ENCODE data around the gene FGF18. TPM values are rescaled to one million over a fixed set of nuclear protein-coding genes. Genes with fewer than 3 reads are reported as not detected.
A peak's percentile ranks its signal among the peaks of the same experiment; 100 is the strongest.
"Not testable (repeated sequence)": the region's sequence is repeated elsewhere in the genome, so short reads cannot be mapped to it uniquely, and the experiment has no call there.

Gene FGF18
- polyA plus RNA-seq, 1 experiment, result 0.27 TPM

DNA sequence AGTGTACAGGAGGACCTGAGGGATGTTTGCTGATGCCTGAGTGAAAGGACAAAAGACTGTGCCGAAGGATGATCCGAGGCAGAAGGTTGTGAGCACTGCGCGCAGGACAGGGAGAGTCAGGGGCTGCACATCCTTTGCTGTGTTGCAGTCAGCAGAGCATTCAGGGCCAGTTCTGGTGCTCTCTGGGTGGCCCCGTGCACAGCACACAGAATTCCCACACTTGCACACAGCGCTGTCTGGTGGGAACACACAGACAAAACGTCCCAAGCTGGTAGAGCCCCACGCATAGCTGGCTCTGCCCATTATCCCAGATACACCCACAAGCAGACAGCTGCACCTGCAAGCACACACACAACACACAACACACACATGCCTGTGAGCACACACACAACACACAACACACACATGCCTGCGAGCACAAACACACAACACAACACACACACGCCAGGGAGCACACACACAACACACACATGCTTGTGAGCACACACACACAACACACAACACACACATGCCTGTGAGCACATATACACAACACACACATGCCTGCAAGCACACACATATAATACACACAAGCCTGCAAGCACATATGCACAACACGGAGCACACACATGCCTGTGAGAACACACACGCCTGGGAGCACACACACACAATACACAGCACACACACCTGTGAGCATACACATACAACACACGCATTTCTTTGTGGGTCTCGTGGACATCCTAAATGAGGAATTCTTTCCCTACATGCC, 74.4 kb downstream of the FGF18 start:
- no peak for DNase-seq (ENCODE audit: low read depth, low spot score)
- no peak overlapping the region for H3K4me3 ChIP-seq (ENCODE audit: low read depth, low read length)
- peaks cover 3% of the 10 kb centered on the region for H3K27me3 ChIP-seq (ENCODE audit: control insufficient read depth, insufficient read depth, low read length)
- TF ChIP-seq CTCF (IDR thresholded peaks at IDR 0.05; ENCODE audit: low read depth, low read length), result no peak
- H3K9me3 ChIP-seq (ENCODE audit: control insufficient read depth, insufficient read depth, low read length), result peaks cover 3% of the 10 kb centered on the region; the same call in 1 of the 2 replicates
- H3K27ac ChIP-seq (ENCODE audit: low read depth, low read length), result peak overlapping the region; percentile 90
- ChIA-PET POLR2A (interaction anchor here (0.7 kb wide), 1 partner anchor 27 kb away, joined by 3 read pairs; no protein-coding TSS in a partner anchor), CTCF (interaction anchor here (0.7 to 2.4 kb wide), 2 partner anchors 9 to 408 kb away, joined by 3 to 11 read pairs; no protein-coding TSS in a partner anchor)

- POLR2A ChIA-PET, result interaction anchor here (0.7 kb wide), 1 partner anchor 27 kb away, joined by 3 read pairs; no protein-coding TSS in a partner anchor
- no peak overlapping the region for H3K4me3 ChIP-seq (ENCODE audit: low read depth, low read length)
- peak; percentile 16 for DNase-seq (ENCODE audit: low read depth, low spot score)
- CTCF ChIA-PET, result interaction anchor here (2.4 kb wide), 1 partner anchor 10 kb away, joined by 11 read pairs; no protein-coding TSS in a partner anchor
- TF ChIP-seq CTCF (IDR thresholded peaks at IDR 0.05; ENCODE audit: low read depth, low read length), result no peak
- peaks cover 3% of the 10 kb centered on the region; the same call in 1 of the 2 replicates for H3K9me3 ChIP-seq (ENCODE audit: control insufficient read depth, insufficient read depth, low read length)
- H3K27me3 ChIP-seq (ENCODE audit: control insufficient read depth, insufficient read depth, low read length), result no peaks in the 10 kb centered on the region
- H3K27ac ChIP-seq (ENCODE audit: low read depth, low read length), result peak overlapping the region; percentile 90
Measured at GRCh38 chr5:171494452-171495121, 75.1 kb downstream of the FGF18 start.

DNA sequence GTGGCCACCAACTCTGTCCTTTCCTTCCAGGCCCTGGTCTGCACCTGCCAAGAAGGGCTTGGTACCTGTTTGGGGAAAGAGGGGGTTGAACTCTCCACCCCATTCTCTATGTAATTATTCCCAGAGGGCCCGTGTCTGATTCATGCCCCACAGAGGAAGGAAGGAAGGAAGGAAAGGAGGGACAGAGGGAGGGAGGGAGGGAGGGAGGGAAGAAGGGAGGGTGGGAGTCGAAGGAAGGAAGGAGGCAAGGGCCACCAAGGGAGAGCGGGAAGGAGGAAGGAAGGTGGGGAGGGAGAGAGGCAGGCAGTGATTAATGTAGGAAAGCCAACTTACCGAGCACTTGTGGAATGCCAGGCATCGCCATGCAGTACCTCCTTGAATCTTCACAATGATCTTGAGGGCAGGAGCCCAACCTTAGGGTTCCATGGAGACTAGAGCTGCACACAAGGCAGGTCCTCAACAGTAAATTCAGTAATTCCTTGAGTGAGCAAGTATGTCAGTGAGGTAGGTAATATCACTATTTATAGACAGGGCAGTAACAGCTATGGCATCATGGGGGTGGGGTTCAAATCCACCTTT, 75.8 kb downstream of the FGF18 start:
- Histone ChIP-seq H3K9me3 (ENCODE audit: control insufficient read depth, insufficient read depth, low read length) (peaks cover 3% of the 10 kb centered on the region; the same call in 1 of the 2 replicates), H3K4me3 (ENCODE audit: low read depth, low read length) (no peak overlapping the region), H3K27me3 (ENCODE audit: control insufficient read depth, insufficient read depth, low read length) (no peaks in the 10 kb centered on the region), H3K27ac (ENCODE audit: low read depth, low read length) (peak overlapping the region; percentile 90)
- TF ChIP-seq CTCF (IDR thresholded peaks at IDR 0.05; ENCODE audit: low read depth, low read length), result no peak
- no peak for DNase-seq (ENCODE audit: low read depth, low spot score)
- POLR2A ChIA-PET, result interaction anchor here (0.6 kb wide), 1 partner anchor 45 kb away, joined by 4 read pairs; no protein-coding TSS in a partner anchor
- CTCF ChIA-PET, result interaction anchor here (2.4 kb wide), 1 partner anchor 11 kb away, joined by 11 read pairs; no protein-coding TSS in a partner anchor

GRCh38 chr5:171496456-171496855, 77.0 kb downstream of the FGF18 start:
- DNase-seq (ENCODE audit: low read depth, low spot score), result no peak
- CTCF ChIA-PET, result interaction anchor here (2.4 kb wide), 1 partner anchor 12 kb away, joined by 11 read pairs; no protein-coding TSS in a partner anchor
- POLR2A ChIA-PET, result no interaction called here

DNA sequence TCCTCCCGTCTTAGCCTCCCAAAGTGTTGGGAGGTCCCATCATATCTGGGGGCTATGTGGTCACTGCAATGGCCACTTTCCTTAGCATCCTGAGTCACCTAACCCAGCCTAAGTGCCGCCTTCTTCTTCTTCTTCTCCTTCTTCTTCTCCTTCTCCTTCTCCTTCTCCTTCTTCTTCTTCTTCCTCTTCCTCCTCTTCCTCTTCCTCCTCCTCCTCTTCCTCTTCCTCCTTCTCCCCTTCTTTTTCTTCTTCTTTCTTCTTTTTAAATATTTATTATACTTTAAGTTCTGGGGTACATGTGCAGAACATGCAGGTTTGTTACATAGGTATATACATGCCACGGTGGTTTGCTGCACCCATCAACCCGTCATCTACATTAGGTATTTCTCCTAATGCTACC, 78.0 kb downstream of the FGF18 start:
- H3K4me3 ChIP-seq (ENCODE audit: low read depth, low read length); H3K9me3 ChIP-seq (ENCODE audit: control insufficient read depth, insufficient read depth, low read length); POLR2A ChIA-PET; H3K27ac ChIP-seq (ENCODE audit: low read depth, low read length); H3K27me3 ChIP-seq (ENCODE audit: control insufficient read depth, insufficient read depth, low read length); DNase-seq (ENCODE audit: low read depth, low spot score): not testable (repeated sequence)
- CTCF ChIA-PET, result interaction anchor here (0.7 kb wide), 1 partner anchor 13 kb away, joined by 3 read pairs; no protein-coding TSS in a partner anchor

More at GRCh38 chr5:171496456-171496855, 77.0 kb downstream of the FGF18 start:
- H3K9me3 ChIP-seq (ENCODE audit: control insufficient read depth, insufficient read depth, low read length), result peaks cover 3% of the 10 kb centered on the region; the same call in 1 of the 2 replicates
- H3K4me3 ChIP-seq (ENCODE audit: low read depth, low read length), result no peak overlapping the region
- no peaks in the 10 kb centered on the region for H3K27me3 ChIP-seq (ENCODE audit: control insufficient read depth, insufficient read depth, low read length)
- H3K27ac ChIP-seq (ENCODE audit: low read depth, low read length), result no peak overlapping the region
- TF ChIP-seq CTCF (IDR thresholded peaks at IDR 0.05; ENCODE audit: low read depth, low read length), result no peak

Measured in AG04450 (cell line).